ENCODE measurements around the gene SPN. TPM values are rescaled to one million over a fixed set of nuclear protein-coding genes. Genes with fewer than 3 reads are reported as not detected.
"Not testable (repeated sequence)": the region's sequence is repeated elsewhere in the genome, so short reads cannot be mapped to it uniquely, and the experiment has no call there.

The SPN gene
- total RNA-seq, 1 experiment from 2014 or later, result 0.17 TPM

DNA sequence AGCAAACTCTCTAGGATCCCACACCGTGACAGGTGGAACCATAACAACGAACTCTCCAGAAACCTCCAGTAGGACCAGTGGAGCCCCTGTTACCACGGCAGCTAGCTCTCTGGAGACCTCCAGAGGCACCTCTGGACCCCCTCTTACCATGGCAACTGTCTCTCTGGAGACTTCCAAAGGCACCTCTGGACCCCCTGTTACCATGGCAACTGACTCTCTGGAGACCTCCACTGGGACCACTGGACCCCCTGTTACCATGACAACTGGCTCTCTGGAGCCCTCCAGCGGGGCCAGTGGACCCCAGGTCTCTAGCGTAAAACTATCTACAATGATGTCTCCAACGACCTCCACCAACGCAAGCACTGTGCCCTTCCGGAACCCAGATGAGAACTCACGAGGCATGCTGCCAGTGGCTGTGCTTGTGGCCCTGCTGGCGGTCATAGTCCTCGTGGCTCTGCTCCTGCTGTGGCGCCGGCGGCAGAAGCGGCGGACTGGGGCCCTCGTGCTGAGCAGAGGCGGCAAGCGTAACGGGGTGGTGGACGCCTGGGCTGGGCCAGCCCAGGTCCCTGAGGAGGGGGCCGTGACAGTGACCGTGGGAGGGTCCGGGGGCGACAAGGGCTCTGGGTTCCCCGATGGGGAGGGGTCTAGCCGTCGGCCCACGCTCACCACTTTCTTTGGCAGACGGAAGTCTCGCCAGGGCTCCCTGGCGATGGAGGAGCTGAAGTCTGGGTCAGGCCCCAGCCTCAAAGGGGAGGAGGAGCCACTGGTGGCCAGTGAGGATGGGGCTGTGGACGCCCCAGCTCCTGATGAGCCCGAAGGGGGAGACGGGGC is 1.3 kb downstream of the SPN start:
- POLR2A ChIA-PET (ENCODE audit: unreplicated experiment), result no interaction called here
- Histone ChIP-seq H3K79me2 (ENCODE audit: low read depth) (no peaks in the 10 kb centered on the region), H3K36me3 (ENCODE audit: low read depth) (no peaks in the 10 kb centered on the region)

DNA sequence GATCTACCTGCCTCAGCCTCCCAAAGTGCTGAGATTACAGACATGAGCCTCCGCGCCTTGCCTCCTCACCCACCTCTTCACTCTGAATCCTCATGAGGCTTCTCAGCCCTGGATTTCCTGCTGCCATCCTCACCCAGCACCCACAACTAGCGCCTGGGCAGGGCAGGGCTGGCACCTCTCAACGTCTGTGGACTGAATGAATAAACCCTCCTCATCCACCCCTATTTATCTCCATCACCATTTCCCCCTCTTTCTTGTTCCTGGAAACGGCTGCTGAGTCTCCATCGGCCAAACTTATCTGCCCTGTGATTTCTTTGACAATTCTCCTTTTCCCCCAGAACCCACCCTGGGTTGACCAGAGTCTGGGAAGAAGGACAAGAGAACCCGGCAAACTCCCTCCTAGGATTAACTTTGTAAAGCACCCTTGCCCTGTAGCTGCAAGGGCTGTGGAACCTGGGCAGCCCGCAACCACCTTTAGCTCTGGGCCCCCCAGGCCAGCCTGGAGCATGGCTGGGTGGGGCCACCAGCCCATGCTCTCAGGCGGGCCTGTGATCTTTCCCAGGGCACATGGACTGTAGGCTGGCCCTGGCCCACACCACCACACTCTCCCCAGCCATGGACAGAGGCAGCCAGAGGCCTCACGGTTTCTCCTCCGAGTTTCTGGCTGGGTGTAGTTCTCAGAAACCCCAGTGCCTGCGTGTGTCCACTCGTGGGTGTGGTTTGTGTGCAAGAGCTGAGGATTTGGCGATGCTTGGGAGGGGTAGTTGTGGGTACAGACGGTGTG is 2.4 kb downstream of the SPN start:
- H4K20me1 ChIP-seq (ENCODE audit: insufficient read depth), result no peaks in the 10 kb centered on the region
- no peaks in the 10 kb centered on the region for H3K36me3 ChIP-seq (ENCODE audit: low read depth)
- H3K4me3 ChIP-seq, result no peak overlapping the region
- BruUV-seq (replicated peaks), result no TSS peak
- no peaks in the 10 kb centered on the region for H3K79me2 ChIP-seq (ENCODE audit: low read depth)
- H3K27ac ChIP-seq, result no peak overlapping the region
- no peak overlapping the region for H3K4me2 ChIP-seq
- H3K9me2 ChIP-seq (ENCODE audit: insufficient read depth), result no peaks in the 10 kb centered on the region
- CTCF ChIA-PET, result no interaction called here
- no peaks in the 10 kb centered on the region; the same call in 1 of the 2 replicates for H3F3A ChIP-seq (ENCODE audit: insufficient read depth, low read depth)
- no peaks in the 10 kb centered on the region for H3K27me3 ChIP-seq (ENCODE audit: insufficient read depth, low read depth)
- H3K4me1 ChIP-seq (replicated peaks; ENCODE audit: insufficient read depth), result no peaks in the 10 kb centered on the region
- DNase-seq, result no peak
- POLR2A ChIA-PET (ENCODE audit: unreplicated experiment), result no interaction called here
- H3K9me3 ChIP-seq (ENCODE audit: insufficient read depth, low read depth), result no peaks in the 10 kb centered on the region
- intact Hi-C loops (cut with micrococcal nuclease; ENCODE audit: unreplicated experiment), result no loop called here
- H2AFZ ChIP-seq, result no peak overlapping the region
- no peak for TF ChIP-seq EZH2 (IDR thresholded peaks at IDR 0.05; ENCODE audit: low read depth)
- TF ChIP-seq, protein P1, sequence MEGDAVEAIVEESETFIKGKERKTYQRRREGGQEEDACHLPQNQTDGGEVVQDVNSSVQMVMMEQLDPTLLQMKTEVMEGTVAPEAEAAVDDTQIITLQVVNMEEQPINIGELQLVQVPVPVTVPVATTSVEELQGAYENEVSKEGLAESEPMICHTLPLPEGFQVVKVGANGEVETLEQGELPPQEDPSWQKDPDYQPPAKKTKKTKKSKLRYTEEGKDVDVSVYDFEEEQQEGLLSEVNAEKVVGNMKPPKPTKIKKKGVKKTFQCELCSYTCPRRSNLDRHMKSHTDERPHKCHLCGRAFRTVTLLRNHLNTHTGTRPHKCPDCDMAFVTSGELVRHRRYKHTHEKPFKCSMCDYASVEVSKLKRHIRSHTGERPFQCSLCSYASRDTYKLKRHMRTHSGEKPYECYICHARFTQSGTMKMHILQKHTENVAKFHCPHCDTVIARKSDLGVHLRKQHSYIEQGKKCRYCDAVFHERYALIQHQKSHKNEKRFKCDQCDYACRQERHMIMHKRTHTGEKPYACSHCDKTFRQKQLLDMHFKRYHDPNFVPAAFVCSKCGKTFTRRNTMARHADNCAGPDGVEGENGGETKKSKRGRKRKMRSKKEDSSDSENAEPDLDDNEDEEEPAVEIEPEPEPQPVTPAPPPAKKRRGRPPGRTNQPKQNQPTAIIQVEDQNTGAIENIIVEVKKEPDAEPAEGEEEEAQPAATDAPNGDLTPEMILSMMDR (conservative IDR thresholded peaks at IDR 0.05), result no peak

More for the DNA sequence above, 1.3 kb downstream of the SPN start:
- Histone ChIP-seq H3F3A (ENCODE audit: insufficient read depth, low read depth) (no peaks in the 10 kb centered on the region; the same call in 1 of the 2 replicates), H4K20me1 (ENCODE audit: insufficient read depth) (no peaks in the 10 kb centered on the region), H3K27ac (no peak overlapping the region), H3K27me3 (ENCODE audit: insufficient read depth, low read depth) (no peaks in the 10 kb centered on the region), H3K9me3 (ENCODE audit: insufficient read depth, low read depth) (no peaks in the 10 kb centered on the region), H3K4me3 (no peak overlapping the region), H2AFZ (no peak overlapping the region), H3K4me2 (no peak overlapping the region), H3K4me1 (replicated peaks; ENCODE audit: insufficient read depth) (no peaks in the 10 kb centered on the region), H3K9me2 (ENCODE audit: insufficient read depth) (no peaks in the 10 kb centered on the region)
- CTCF ChIA-PET, result interaction anchor here (0.6 kb wide), 1 partner anchor 15 kb away, joined by 8 read pairs; no protein-coding TSS in a partner anchor
- BruUV-seq (replicated peaks), result no TSS peak
- intact Hi-C loops (cut with micrococcal nuclease; ENCODE audit: unreplicated experiment), result no loop called here
- DNase-seq, result no peak
- TF ChIP-seq EZH2 (IDR thresholded peaks at IDR 0.05; ENCODE audit: low read depth), result no peak
- TF ChIP-seq, protein P1 (conservative IDR thresholded peaks at IDR 0.05), result no peak

DNA sequence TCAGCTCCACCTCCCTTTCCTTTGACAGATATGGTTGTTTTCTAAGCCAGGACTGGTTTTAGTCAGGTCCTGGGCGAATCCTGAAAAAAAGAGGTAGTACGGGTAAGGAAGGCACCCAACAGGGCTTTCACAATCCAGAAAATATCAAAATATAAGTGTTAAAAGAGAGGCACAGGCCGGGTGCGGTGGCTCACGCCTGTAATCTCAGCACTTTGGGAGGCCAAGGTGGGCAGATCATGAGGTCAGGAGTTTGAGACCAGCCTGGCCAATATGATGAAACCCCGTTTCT is 4.2 kb downstream of the SPN start:
- H3K4me2 ChIP-seq; H4K20me1 ChIP-seq (ENCODE audit: insufficient read depth); H3K79me2 ChIP-seq (ENCODE audit: low read depth); H3K9me2 ChIP-seq (ENCODE audit: insufficient read depth); H3K27ac ChIP-seq; H3K4me3 ChIP-seq; H3K36me3 ChIP-seq (ENCODE audit: low read depth); DNase-seq; POLR2A ChIA-PET (ENCODE audit: unreplicated experiment); H3F3A ChIP-seq (ENCODE audit: insufficient read depth, low read depth); CTCF ChIA-PET; H3K4me1 ChIP-seq (replicated peaks; ENCODE audit: insufficient read depth); intact Hi-C loops (cut with micrococcal nuclease; ENCODE audit: unreplicated experiment); H3K27me3 ChIP-seq (ENCODE audit: insufficient read depth, low read depth); H3K9me3 ChIP-seq (ENCODE audit: insufficient read depth, low read depth); BruUV-seq (replicated peaks); H2AFZ ChIP-seq: not testable (repeated sequence)
